ENCODE measurements around the gene KRT84. TPM values are rescaled to one million over a fixed set of nuclear protein-coding genes. Genes with fewer than 3 reads are reported as not detected.

The KRT84 gene
- total and polyA plus RNA-seq, 9 of the 15 experiments (the other 6 are each of a cell fraction or from before 2014, with no cell fraction given) = not detected

DNA sequence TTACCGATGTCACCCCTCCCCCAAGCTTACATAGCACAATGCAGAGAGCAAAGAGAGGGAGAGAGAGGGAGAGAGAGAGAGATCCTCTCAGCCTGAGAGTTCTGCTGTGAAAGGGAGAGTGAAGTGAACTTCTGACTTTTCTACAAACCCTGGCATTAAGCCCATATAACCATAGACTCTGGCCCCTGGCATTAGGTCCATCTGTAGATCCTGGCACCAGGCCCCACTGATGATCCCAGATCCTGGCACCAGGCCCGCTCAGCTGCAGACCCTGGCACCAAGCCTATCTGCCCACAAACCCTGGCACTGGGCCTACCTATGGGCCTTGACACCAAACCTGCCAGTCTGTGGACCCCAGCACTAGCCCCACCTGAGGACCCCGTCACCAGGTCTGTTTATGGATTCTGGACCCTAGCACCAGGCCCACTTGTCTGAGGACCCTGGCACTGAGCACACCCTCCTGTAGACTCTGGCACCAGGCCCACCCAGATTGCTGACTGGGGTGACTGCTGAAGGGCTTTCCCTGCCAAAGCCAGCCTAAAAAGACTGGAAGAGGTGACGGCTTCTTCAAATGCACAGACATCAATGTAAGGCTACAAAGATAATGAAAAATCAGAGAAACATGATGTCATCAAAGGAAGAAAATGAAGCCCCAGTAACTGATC lies 49.7 kb downstream of the KRT84 start:
- no peaks in the 10 kb centered on the region for H3K79me2 ChIP-seq (ENCODE audit: control insufficient read depth, insufficient read depth, low read length)
- in situ Hi-C loops (cut with MboI) = no loop called here
- no peak overlapping the region for H3K9ac ChIP-seq (ENCODE audit: insufficient read depth in 1 of 2, low read depth in 2 of 2, low read length in 2 of 2)
- no TSS peak for BruUV-seq (replicated peaks)
- CTCF ChIA-PET (ENCODE audit: low intra/inter-chr PET ratio) = no interaction called here
- no peaks in the 10 kb centered on the region for H3K9me1 ChIP-seq (ENCODE audit: control insufficient read depth, insufficient read depth, low read length)
- no peaks in the 10 kb centered on the region for H3K36me3 ChIP-seq (ENCODE audit: control insufficient read depth, insufficient read depth, low read length)
- WGBS (ENCODE audit: insufficient coverage, low coverage, missing lambda C conversion rate) = 2% methylated on average over 4 of the region's 4 CpGs
- H3K4me1 ChIP-seq (replicated peaks in 1 of 2; ENCODE audit: control insufficient read depth in 2 of 2, insufficient read depth in 2 of 2, low read length in 2 of 2) = no peaks in the 10 kb centered on the region
- no peak for DNase-seq (ENCODE audit: extremely low read depth in 1 of 4, low spot score in 3 of 4)
- no peak for TF ChIP-seq NUFIP1 (IDR thresholded peaks at IDR 0.05; ENCODE audit: partially characterized antibody)
- no peak for TF ChIP-seq RHOXF2B (CRISPR knock-in tag; conservative IDR thresholded peaks at IDR 0.05)
- no peak overlapping the region for H3K4me2 ChIP-seq (ENCODE audit: insufficient read depth, low read length)
- no peaks in the 10 kb centered on the region for H4K20me1 ChIP-seq (replicated peaks; ENCODE audit: control insufficient read depth, insufficient read depth, low read length)
- no peak for FAIRE-seq
- no peaks in the 10 kb centered on the region for H3K9me3 ChIP-seq (replicated peaks; ENCODE audit: control insufficient read depth, insufficient read depth, low read depth, low read length)
- peaks cover 0 to 12% of the 10 kb centered on the region in 2 experiments; a peak in 1 of 5 replicates for H3K27me3 ChIP-seq (ENCODE audit: control insufficient read depth in 2 of 2, insufficient read depth in 2 of 2, low read length in 2 of 2)
- intact Hi-C loops (cut with micrococcal nuclease) = no loop called here
- H3K4me3 ChIP-seq = no peak overlapping the region
- POLR2A ChIA-PET = no interaction called here
- H2AFZ ChIP-seq (ENCODE audit: low read depth, low read length) = no peak overlapping the region
- no peak overlapping the region for H3K27ac ChIP-seq (ENCODE audit: extremely low read depth, low read depth, low read length)
- ATAC-seq = no peak

DNA sequence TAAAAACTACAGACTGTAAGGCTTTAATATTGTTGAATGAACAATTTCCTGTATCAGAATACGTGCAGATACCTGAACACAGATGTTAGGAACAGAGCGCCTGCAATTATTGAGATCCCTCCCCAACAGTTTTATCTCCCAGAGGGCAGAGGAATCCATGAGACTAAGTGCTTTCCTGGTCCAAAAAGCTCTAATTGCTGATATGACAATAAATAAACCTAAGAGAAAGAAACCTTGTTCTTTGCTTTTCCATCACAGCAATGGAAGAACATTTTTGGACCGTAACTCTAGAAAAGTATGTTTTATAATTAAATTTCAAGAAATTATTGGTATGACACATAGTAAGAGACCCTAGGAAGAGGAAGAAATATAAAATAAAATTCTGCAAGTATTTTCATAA lies 51.3 kb downstream of the KRT84 start:
- no peaks in the 10 kb centered on the region for H3K9me3 ChIP-seq (replicated peaks; ENCODE audit: control insufficient read depth, insufficient read depth, low read depth, low read length)
- no peaks in the 10 kb centered on the region for H3K79me2 ChIP-seq (ENCODE audit: control insufficient read depth, insufficient read depth, low read length)
- H3K27ac ChIP-seq (ENCODE audit: extremely low read depth, low read depth, low read length) = no peak overlapping the region
- FAIRE-seq = no peak
- ChIA-PET CTCF (ENCODE audit: low intra/inter-chr PET ratio) (no interaction called here), POLR2A (no interaction called here)
- ATAC-seq = no peak
- H3K9ac ChIP-seq (ENCODE audit: insufficient read depth in 1 of 2, low read depth in 2 of 2, low read length in 2 of 2) = no peak overlapping the region
- in situ Hi-C loops (cut with MboI) = no loop called here
- H3K4me3 ChIP-seq = no peak overlapping the region
- no peaks in the 10 kb centered on the region for H3K4me1 ChIP-seq (replicated peaks in 1 of 2; ENCODE audit: control insufficient read depth in 2 of 2, insufficient read depth in 2 of 2, low read length in 2 of 2)
- 6% methylated on average over 3 of the region's 3 CpGs for WGBS (ENCODE audit: insufficient coverage, low coverage, missing lambda C conversion rate)
- no peaks in the 10 kb centered on the region for H3K36me3 ChIP-seq (ENCODE audit: control insufficient read depth, insufficient read depth, low read length)
- no TSS peak for BruUV-seq (replicated peaks)
- DNase-seq (ENCODE audit: extremely low read depth in 1 of 4, low spot score in 3 of 4) = no peak
- peaks cover 0 to 5% of the 10 kb centered on the region in 2 experiments; a peak in 1 of 5 replicates for H3K27me3 ChIP-seq (ENCODE audit: control insufficient read depth in 2 of 2, insufficient read depth in 2 of 2, low read length in 2 of 2)
- intact Hi-C loops (cut with micrococcal nuclease) = no loop called here
- no peaks in the 10 kb centered on the region for H3K9me1 ChIP-seq (ENCODE audit: control insufficient read depth, insufficient read depth, low read length)
- H4K20me1 ChIP-seq (replicated peaks; ENCODE audit: control insufficient read depth, insufficient read depth, low read length) = no peaks in the 10 kb centered on the region
- H2AFZ ChIP-seq (ENCODE audit: low read depth, low read length) = no peak overlapping the region
- H3K4me2 ChIP-seq (ENCODE audit: insufficient read depth, low read length) = no peak overlapping the region
- no peak for TF ChIP-seq TGIF2 (CRISPR knock-in tag; IDR thresholded peaks at IDR 0.05)
- no peak for TF ChIP-seq CBX8 (IDR thresholded peaks at IDR 0.05; ENCODE audit: borderline replicate concordance, extremely low read depth, low read depth, low read length, poor library complexity, severe bottlenecking)
- TF ChIP-seq ZNF444 (CRISPR knock-in tag; IDR thresholded peaks at IDR 0.05) = no peak
- no peak for TF ChIP-seq SETDB1 (IDR thresholded peaks at IDR 0.05; ENCODE audit: low read length)
- TF ChIP-seq C11orf30 (IDR thresholded peaks at IDR 0.05; ENCODE audit: low read depth) = peak; percentile 51
- peak; percentile 54 for TF ChIP-seq MAFF (IDR thresholded peaks at IDR 0.05; ENCODE audit: low read length)
- TF ChIP-seq MAFK (IDR thresholded peaks at IDR 0.05; ENCODE audit: low read length) = peak; percentile 60
- TF ChIP-seq SMAD3 (CRISPR knock-in tag; conservative IDR thresholded peaks at IDR 0.05) = no peak
- TF ChIP-seq, protein P1, sequence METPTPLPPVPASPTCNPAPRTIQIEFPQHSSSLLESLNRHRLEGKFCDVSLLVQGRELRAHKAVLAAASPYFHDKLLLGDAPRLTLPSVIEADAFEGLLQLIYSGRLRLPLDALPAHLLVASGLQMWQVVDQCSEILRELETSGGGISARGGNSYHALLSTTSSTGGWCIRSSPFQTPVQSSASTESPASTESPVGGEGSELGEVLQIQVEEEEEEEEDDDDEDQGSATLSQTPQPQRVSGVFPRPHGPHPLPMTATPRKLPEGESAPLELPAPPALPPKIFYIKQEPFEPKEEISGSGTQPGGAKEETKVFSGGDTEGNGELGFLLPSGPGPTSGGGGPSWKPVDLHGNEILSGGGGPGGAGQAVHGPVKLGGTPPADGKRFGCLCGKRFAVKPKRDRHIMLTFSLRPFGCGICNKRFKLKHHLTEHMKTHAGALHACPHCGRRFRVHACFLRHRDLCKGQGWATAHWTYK (CRISPR knock-in tag; IDR thresholded peaks at IDR 0.05) = no peak
- TF ChIP-seq ZNF165 (CRISPR knock-in tag; IDR thresholded peaks at IDR 0.05; ENCODE audit: borderline replicate concordance) = no peak
- TF ChIP-seq ZNF707 (CRISPR knock-in tag; conservative IDR thresholded peaks at IDR 0.05) = no peak
- peak; percentile 68 for TF ChIP-seq ZNF316 (IDR thresholded peaks at IDR 0.05)
- TF ChIP-seq RBM25 (IDR thresholded peaks at IDR 0.05; ENCODE audit: low read depth, low read length, severe bottlenecking) = no peak
